WTC11 (cell line): ENCODE data around the gene EIF4G1. TPM values are rescaled to one million over a fixed set of nuclear protein-coding genes. Genes with fewer than 3 reads are reported as not detected.

ENCODE experiments used
- ATAC-seq: fragments of 200-7000 bp; cut with Tn5 transposase; 2 replicates; pipeline ENCODE4 v1.10.0; 2021; ENCODE audit warnings: mild to moderate bottlenecking, moderate library complexity
- CTCF ChIA-PET: fragments of 300-600 bp; sonication (Branson Sonifier 250); formaldehyde crosslinking; loops from one replicate; lab custom pipeline; 2021; ENCODE audit warnings: antibody characterized with exemption; lab: Charles Lee
- POLR2A ChIA-PET: fragments of 350-600 bp; sonication (Branson Sonifier 250); formaldehyde crosslinking; loops from one replicate; lab custom pipeline; 2021; ENCODE audit warnings: antibody characterized with exemption; lab: Charles Lee
- DNase-seq: peaks from one replicate; pipeline ENCODE4 v3.0.0; 2021; ENCODE audit warnings: low spot score
- H3K27ac Mint-ChIP-seq: 2 replicates; pipeline ENCODE4 v1.8.0; 2021; ENCODE audit warnings: mixed read lengths
- H3K27me3 Mint-ChIP-seq: 2 replicates; pipeline ENCODE4 v1.8.0; 2021; ENCODE audit warnings: low read depth, mild to moderate bottlenecking, moderate library complexity, mixed read lengths
- H3K36me3 Mint-ChIP-seq: 2 replicates; pipeline ENCODE4 v1.8.0; 2021; ENCODE audit warnings: mixed read lengths
- H3K4me1 Mint-ChIP-seq: 2 replicates; pipeline ENCODE4 v1.8.0; 2022; ENCODE audit warnings: mixed read lengths
- H3K4me3 Mint-ChIP-seq: 2 replicates; pipeline ENCODE4 v1.8.0; 2021; ENCODE audit warnings: mild to moderate bottlenecking, moderate library complexity, mixed read lengths
- H3K9me3 Mint-ChIP-seq: 2 replicates; pipeline ENCODE4 v1.8.0; 2021; ENCODE audit warnings: mixed read lengths
- ATF3 ChIP-seq: sonication (generic); formaldehyde crosslinking; conservative IDR thresholded peaks from 2 replicates; pipeline ENCODE4 v1.8.1; 2022; ENCODE audit warnings: mild to moderate bottlenecking, missing genetic modification reagents
- ATF6 ChIP-seq: sonication (generic); formaldehyde crosslinking; IDR thresholded peaks from 2 replicates; pipeline ENCODE4 v1.8.1; 2023; ENCODE audit warnings: mild to moderate bottlenecking, missing genetic modification reagents
- CDX4 ChIP-seq: fragments of 250-450 bp; sonication (Bioruptor Pico); IDR thresholded peaks from 2 replicates; pipeline ENCODE4 v1.9.0; 2021; ENCODE audit warnings: moderate library complexity, mild to moderate bottlenecking, inconsistent platforms, borderline replicate concordance
- CTCF ChIP-seq: fragments of 200-600 bp; IDR thresholded peaks from 2 replicates; pipeline ENCODE4 v1.8.0; 2022; ENCODE audit warnings: antibody characterized with exemption
- FOXP1 ChIP-seq: sonication (generic); formaldehyde crosslinking; IDR thresholded peaks from 2 replicates; pipeline ENCODE4 v1.8.0; 2022; ENCODE audit warnings: missing genetic modification reagents, mild to moderate bottlenecking, moderate library complexity, borderline replicate concordance
- FOXP4 ChIP-seq: sonication (generic); formaldehyde crosslinking; IDR thresholded peaks from 2 replicates; pipeline ENCODE4 v1.8.0; 2022; ENCODE audit warnings: mild to moderate bottlenecking, missing genetic modification reagents
- GTF2I ChIP-seq: fragments of 250-450 bp; sonication (Bioruptor Pico); conservative IDR thresholded peaks from 2 replicates; pipeline ENCODE4 v1.4.0; 2021; ENCODE audit warnings: mild to moderate bottlenecking
- HMGA2 ChIP-seq: fragments of 250-450 bp; sonication (Bioruptor Pico); IDR thresholded peaks from 2 replicates; pipeline ENCODE4 v1.4.0; 2021; ENCODE audit warnings: mild to moderate bottlenecking, moderate library complexity
- MXD4 ChIP-seq: fragments of 250-450 bp; sonication (Bioruptor Pico); IDR thresholded peaks from 2 replicates; pipeline ENCODE4 v1.8.0; 2021; ENCODE audit warnings: mild to moderate bottlenecking, moderate library complexity, borderline replicate concordance
- NFYB ChIP-seq: sonication (generic); formaldehyde crosslinking; conservative IDR thresholded peaks from 2 replicates; pipeline ENCODE4 v1.8.0; 2022; ENCODE audit warnings: low read depth, missing genetic modification reagents
- NR1H2 ChIP-seq: sonication (generic); formaldehyde crosslinking; IDR thresholded peaks from 2 replicates; pipeline ENCODE4 v1.9.0; 2021; ENCODE audit warnings: mild to moderate bottlenecking, moderate library complexity, missing genetic modification reagents
- OVOL2 ChIP-seq: fragments of 250-450 bp; sonication (Bioruptor Pico); IDR thresholded peaks from 2 replicates; pipeline ENCODE4 v1.9.0; 2021; ENCODE audit warnings: mild to moderate bottlenecking, borderline replicate concordance
- PRRX2 ChIP-seq: fragments of 250-450 bp; sonication (Bioruptor Pico); IDR thresholded peaks from 2 replicates; pipeline ENCODE4 v1.8.0; 2021; ENCODE audit warnings: mild to moderate bottlenecking
- SMAD4 ChIP-seq: sonication (generic); formaldehyde crosslinking; IDR thresholded peaks from 2 replicates; pipeline ENCODE4 v1.8.0; 2022; ENCODE audit warnings: mild to moderate bottlenecking, missing genetic modification reagents
- TEAD4 ChIP-seq: sonication (generic); formaldehyde crosslinking; IDR thresholded peaks from 2 replicates; pipeline ENCODE4 v1.8.0; 2022; ENCODE audit warnings: mild to moderate bottlenecking, missing genetic modification reagents
- TP53 ChIP-seq: sonication (generic); formaldehyde crosslinking; IDR thresholded peaks from 2 replicates; pipeline ENCODE4 v1.8.1; 2023; ENCODE audit warnings: mild to moderate bottlenecking, missing genetic modification reagents
- ZBTB21 ChIP-seq: sonication (generic); formaldehyde crosslinking; IDR thresholded peaks from 2 replicates; pipeline ENCODE4 v1.8.1; 2023; ENCODE audit warnings: mild to moderate bottlenecking, missing genetic modification reagents, borderline replicate concordance
- ZMAT4 ChIP-seq: fragments of 250-450 bp; sonication (Bioruptor Pico); IDR thresholded peaks from 2 replicates; pipeline ENCODE4 v1.9.0; 2021; ENCODE audit warnings: mild to moderate bottlenecking
- ZNF263 ChIP-seq: sonication (generic); formaldehyde crosslinking; IDR thresholded peaks from 2 replicates; pipeline ENCODE4 v1.8.1; 2022; ENCODE audit warnings: low read depth, mild to moderate bottlenecking, moderate library complexity, missing genetic modification reagents
- ZSCAN18 ChIP-seq: fragments of 250-450 bp; sonication (Bioruptor Pico); IDR thresholded peaks from 2 replicates; pipeline ENCODE4 v2.1.2; 2022; ENCODE audit warnings: mild to moderate bottlenecking, moderate library complexity
- total RNA-seq: library from RNA; stranded (reverse); gene quantifications from 3 replicates; pipeline ENCODE4 v1.2.3, GENCODE V29; 2021

The EIF4G1 gene
- total RNA-seq, 1 experiment from 2014 or later = 557 TPM

GRCh38 chr3:184308744-184309143, 5.7 kb upstream of the EIF4G1 start (continued):
- TF ChIP-seq CDX4 (CRISPR knock-in tag) (no peak), ZNF263 (CRISPR knock-in tag) (no peak), MXD4 (no peak), NFYB (CRISPR knock-in tag) (no peak)

GRCh38 chr3:184311633-184312032, 2.8 kb upstream of the EIF4G1 start:
- peaks cover 36% of the 10 kb centered on the region for H3K36me3 Mint-ChIP-seq
- POLR2A ChIA-PET = no interaction called here

More at GRCh38 chr3:184311633-184312032, 2.8 kb upstream of the EIF4G1 start:
- no peaks in the 10 kb centered on the region for H3K27me3 Mint-ChIP-seq
- CTCF ChIA-PET = interaction anchor here (1.2 kb wide), 1 partner anchor 135 kb away, joined by 3 read pairs; no protein-coding TSS in a partner anchor
- H3K4me1 Mint-ChIP-seq = peaks cover 9% of the 10 kb centered on the region
- H3K4me3 Mint-ChIP-seq = no peak overlapping the region
- peak overlapping the region; percentile 67 for H3K27ac Mint-ChIP-seq
- no peak for TF ChIP-seq HMGA2 (CRISPR knock-in tag)
- TF ChIP-seq ZSCAN18 (CRISPR knock-in tag) = no peak
- no peak for TF ChIP-seq GTF2I (CRISPR knock-in tag)
- no peak for TF ChIP-seq OVOL2 (CRISPR knock-in tag)
- no peak for TF ChIP-seq ZMAT4
- no peak for TF ChIP-seq PRRX2 (CRISPR knock-in tag)
- TF ChIP-seq ATF6 (CRISPR knock-in tag) = no peak
- TF ChIP-seq CTCF = no peak
- no peak for TF ChIP-seq FOXP1 (CRISPR knock-in tag)
- TF ChIP-seq ATF3 (CRISPR knock-in tag) = no peak
- TF ChIP-seq SMAD4 = no peak
- TF ChIP-seq FOXP4 (CRISPR knock-in tag) = no peak
- no peak for TF ChIP-seq NFYB (CRISPR knock-in tag)
- TF ChIP-seq NR1H2 (CRISPR knock-in tag) = no peak
- TF ChIP-seq TEAD4 (CRISPR knock-in tag) = no peak
- TF ChIP-seq ZBTB21 (CRISPR knock-in tag) = no peak
- no peak for TF ChIP-seq TP53 (CRISPR knock-in tag)
- DNase-seq (no peak), ATAC-seq (no peak)
- no peaks in the 10 kb centered on the region for H3K9me3 Mint-ChIP-seq
